SK-N-SH (cell line): ENCODE results near the gene PRKCA. TPM values are rescaled to one million over a fixed set of nuclear protein-coding genes. Genes with fewer than 3 reads are reported as not detected.
A peak's percentile ranks its signal among the peaks of the same experiment; 100 is the strongest.

Experiments
- CTCF ChIA-PET: fragments of 300-600, 350-600 bp; formaldehyde crosslinking; extraction: SDS; loops from one replicate; lab custom pipeline; 2021; lab: Yijun Ruan, JAX
- POLR2A ChIA-PET: fragments of 350-600 bp; sonication (Branson Sonifier 250); formaldehyde crosslinking; extraction: SDS; loops from one replicate; lab custom pipeline; 2020; ENCODE audit warnings: antibody characterized with exemption, inconsistent platforms; lab: Yijun Ruan, JAX
- DNase-seq: peaks from one replicate; pipeline ENCODE4 v3.0.0; 2012
- H2AFZ ChIP-seq: fragments of 200-600 bp; sonication (generic); 2 replicates; pipeline ENCODE4 v1.8.1; 2016; ENCODE audit warnings: antibody characterized with exemption, mild to moderate bottlenecking, low read depth
- H3F3A ChIP-seq: fragments of 200-600 bp; sonication (generic); replicated peaks from 2 replicates; pipeline ENCODE3; 2016; ENCODE audit warnings: antibody characterized with exemption, mild to moderate bottlenecking; ENCODE audit not compliant: insufficient read depth
- H3K27ac ChIP-seq, 2 experiments: fragments of 200-500 bp in 1 of 2; fragments of 200-600 bp in 1 of 2; sonication (Bioruptor generic) in 1 of 2; sonication (generic), shearing (Covaris generic) in 1 of 2; 2 replicates each; pipeline versions ENCODE4 v1.5.1 to v1.6.1; 2014 to 2016; ENCODE audit warnings: low read depth in 2 of 2, inconsistent platforms in 1 of 2, low read length in 1 of 2, mild to moderate bottlenecking in 1 of 2, mixed read lengths in 1 of 2
- H3K27me3 ChIP-seq: fragments of 200-600 bp; sonication (generic), shearing (Covaris generic); 2 replicates; pipeline ENCODE4 v1.6.1; 2016; ENCODE audit warnings: mixed run types; ENCODE audit not compliant: insufficient read depth
- H3K36me3 ChIP-seq, 2 experiments: fragments of 200-500 bp in 1 of 2; fragments of 200-600 bp in 1 of 2; sonication (Bioruptor generic) in 1 of 2; sonication (generic) in 1 of 2; replicated peaks in 1 of 2; 2 replicates each; pipeline versions ENCODE3 to v1.5.1; 2014 to 2016; ENCODE audit warnings: low read length in 1 of 2, mild to moderate bottlenecking in 1 of 2; ENCODE audit not compliant: insufficient read depth in 2 of 2, control insufficient read depth in 1 of 2
- H3K4me1 ChIP-seq, 2 experiments: fragments of 200-500 bp in 1 of 2; fragments of 200-600 bp in 1 of 2; sonication (Bioruptor generic) in 1 of 2; sonication (generic), shearing (Covaris generic) in 1 of 2; 2 replicates each; pipeline versions ENCODE4 v1.5.1 to v1.6.1; 2014 to 2016; ENCODE audit warnings: low read depth in 1 of 2, low read length in 1 of 2, mixed run types in 1 of 2; ENCODE audit not compliant: insufficient read depth in 2 of 2, control insufficient read depth in 1 of 2
- H3K4me2 ChIP-seq: fragments of 200-600 bp; sonication (generic), shearing (Covaris generic); 2 replicates; pipeline ENCODE4 v1.6.1; 2017; ENCODE audit warnings: mixed run types
- H3K4me3 ChIP-seq, 2 experiments: fragments of 200-500 bp in 1 of 2; fragments of 200-600 bp in 1 of 2; sonication (Bioruptor generic) in 1 of 2; sonication (generic), shearing (Covaris generic) in 1 of 2; 2 replicates each; pipeline versions ENCODE4 v1.5.1 to v1.8.1; 2014 to 2016; ENCODE audit warnings: low read depth in 2 of 2, inconsistent platforms in 1 of 2, low read length in 1 of 2, mild to moderate bottlenecking in 1 of 2, mixed read lengths in 1 of 2, moderate library complexity in 1 of 2
- H3K79me2 ChIP-seq: fragments of 200-600 bp; sonication (generic); 2 replicates; pipeline ENCODE4 v1.8.1; 2017; ENCODE audit warnings: mild to moderate bottlenecking; ENCODE audit not compliant: insufficient read depth
- H3K9ac ChIP-seq: fragments of 200-600 bp; sonication (generic); 2 replicates; pipeline ENCODE4 v1.6.1; 2017; ENCODE audit warnings: mixed run types
- H3K9me2 ChIP-seq: fragments of 200-600 bp; sonication (generic); 2 replicates; pipeline ENCODE4 v1.6.1; 2017; ENCODE audit warnings: mixed run types
- H3K9me3 ChIP-seq: fragments of 200-600 bp; sonication (generic); 2 replicates; pipeline ENCODE4 v1.6.1; 2017; ENCODE audit warnings: mixed run types, mild to moderate bottlenecking, moderate library complexity
- H4K20me1 ChIP-seq: fragments of 200-600 bp; sonication (generic); 2 replicates; pipeline ENCODE4 v1.6.1; 2017; ENCODE audit warnings: mild to moderate bottlenecking, mixed run types; ENCODE audit not compliant: insufficient read depth
- CHD2 ChIP-seq: fragments of 150-350 bp; IDR thresholded peaks from 2 replicates; pipeline ENCODE4 v1.6.1; 2018; ENCODE audit warnings: low read length; ENCODE audit not compliant: partially characterized antibody
- EP300 ChIP-seq, 2 experiments: IDR thresholded peaks; 2 replicates each; pipeline versions ENCODE4 v1.4.0 to v1.6.1; 2012; ENCODE audit warnings: borderline replicate concordance in 1 of 2, low read depth in 1 of 2, low read length in 1 of 2
- GATA2 ChIP-seq: sonication (generic); formaldehyde crosslinking; IDR thresholded peaks from 2 replicates; pipeline ENCODE4 v1.5.0; 2020; ENCODE audit warnings: mild to moderate bottlenecking, missing genetic modification reagents
- MEF2A ChIP-seq: IDR thresholded peaks from 2 replicates; pipeline ENCODE4 v1.4.0; 2012; ENCODE audit warnings: low read depth, borderline replicate concordance
- MXI1 ChIP-seq: IDR thresholded peaks from 2 replicates; pipeline ENCODE4 v1.6.1; 2012; ENCODE audit warnings: mild to moderate bottlenecking, low read depth, low read length, improper control_type of control experiment
- PBX3 ChIP-seq: IDR thresholded peaks from 2 replicates; pipeline ENCODE4; 2012
- POLR2AphosphoS5 ChIP-seq: IDR thresholded peaks from 2 replicates; pipeline ENCODE4 v1.6.1; 2012; ENCODE audit warnings: low read depth, low read length
- RCOR1 ChIP-seq: fragments of 150-350 bp; IDR thresholded peaks from 2 replicates; pipeline ENCODE4 v1.6.1; 2017; ENCODE audit warnings: antibody characterized with exemption, low read length
- RFX5 ChIP-seq: IDR thresholded peaks from 2 replicates; pipeline ENCODE4 v1.6.1; 2012; ENCODE audit warnings: mild to moderate bottlenecking, improper control_type of control experiment, low read length
- RXRA ChIP-seq: IDR thresholded peaks from 2 replicates; pipeline ENCODE4 v1.4.0; 2012; ENCODE audit warnings: low read depth, mild to moderate bottlenecking, borderline replicate concordance
- SIN3A ChIP-seq: IDR thresholded peaks from 2 replicates; pipeline ENCODE4 v1.6.1; 2012; ENCODE audit warnings: low read depth, mild to moderate bottlenecking, low read length, moderate library complexity, borderline replicate concordance
- SMC3 ChIP-seq: IDR thresholded peaks from 2 replicates; pipeline ENCODE4 v1.6.1; 2012; ENCODE audit warnings: low read depth, low read length, improper control_type of control experiment
- TAF1 ChIP-seq: IDR thresholded peaks from 2 replicates; pipeline ENCODE4 v1.6.1; 2012; ENCODE audit warnings: low read depth, mild to moderate bottlenecking, low read length, moderate library complexity, borderline replicate concordance
- WGBS: methylation state at CpG from one replicate; pipeline ENCODE4 v1.1.6; 2017; ENCODE audit warnings: low lambda C conversion rate; 5-methylcytosine and 5-hydroxymethylcytosine counted together
- polyA plus RNA-seq, 3 experiments: library from polyadenylated mRNA; depleted of rRNA; stranded (reverse); fragments of >200 nt; gene quantifications; 2 replicates each; pipeline ENCODE4 v1.2.3, GENCODE V29; 2012

Gene PRKCA
- polyA plus RNA-seq, 1 of the 3 experiments (the other 2 are of a cell fraction): 108 TPM

GRCh38 chr17:66663041-66663606, 360.7 kb downstream of the PRKCA start:
- H3K9me3 ChIP-seq: no peaks in the 10 kb centered on the region
- peaks cover 48% of the 10 kb centered on the region for H4K20me1 ChIP-seq
- H3K27me3 ChIP-seq: no peaks in the 10 kb centered on the region
- H3K9me2 ChIP-seq: no peaks in the 10 kb centered on the region
- TF ChIP-seq TAF1 (no peak), SMC3 (no peak; the same call in 1 of the 2 replicates), SIN3A (no peak), MEF2A (peak; percentile 62; the same call in 1 of the 2 replicates), RCOR1 (peak; percentile 80), EP300 (IDR thresholded peaks at IDR 0.05; ENCODE audit: borderline replicate concordance in 1 of 2, low read depth in 1 of 2, low read length in 1 of 2) (peak in 1 of 2 experiments; percentile 88; a peak in 2 of 4 replicates), CHD2 (peak; percentile 77), GATA2 (CRISPR knock-in tag) (peak; percentile 28; the same call in 1 of the 2 replicates), POLR2AphosphoS5 (no peak), MXI1 (peak; percentile 54; the same call in 1 of the 2 replicates), RFX5 (no peak)
- H3F3A ChIP-seq: no peaks in the 10 kb centered on the region
- peaks cover 12 to 30% of the 10 kb centered on the region in 2 experiments for H3K36me3 ChIP-seq
- ChIA-PET CTCF (interaction anchor here (0.7 to 3.0 kb wide), 12 partner anchors 9 to 462 kb away, joined by 3 to 16 read pairs (median 4); no protein-coding TSS in a partner anchor), POLR2A (interaction anchor here (1.0 to 1.3 kb wide), 3 partner anchors 15 to 472 kb away, joined by 3 to 4 read pairs (median 3); no protein-coding TSS in a partner anchor)
- peak overlapping the region; percentile 44 to 88; a peak in 3 of 4 replicates for H3K27ac ChIP-seq
- peak; percentile 83 for DNase-seq
- no peak overlapping the region for H3K4me3 ChIP-seq
- WGBS: 57% methylated on average over 12 of the region's 12 CpGs
- peaks cover 48% of the 10 kb centered on the region; the same call in 1 of the 2 replicates for H3K79me2 ChIP-seq
- H3K4me1 ChIP-seq: peaks cover 9 to 37% of the 10 kb centered on the region in 2 experiments; a peak in 3 of 4 replicates
- no peak overlapping the region for H2AFZ ChIP-seq
- no peak overlapping the region for H3K9ac ChIP-seq
- no peak overlapping the region for H3K4me2 ChIP-seq

- H3K4me2 ChIP-seq: no peak overlapping the region
- H3K9me2 ChIP-seq: no peaks in the 10 kb centered on the region
- WGBS: 97% methylated on average over 4 of the region's 4 CpGs
- H3K4me1 ChIP-seq: peaks cover 9 to 37% of the 10 kb centered on the region in 2 experiments; a peak in 3 of 4 replicates
- H3K9me3 ChIP-seq: no peaks in the 10 kb centered on the region
- H3K27me3 ChIP-seq: no peaks in the 10 kb centered on the region
- H2AFZ ChIP-seq: no peak overlapping the region
- TF ChIP-seq RCOR1 (no peak), GATA2 (CRISPR knock-in tag) (no peak), RXRA (no peak), PBX3 (no peak)
- TF ChIP-seq, all 33 proteins: peak for 0
- no peak overlapping the region for H3K4me3 ChIP-seq
- peaks cover 6% of the 10 kb centered on the region for H3F3A ChIP-seq
- H3K9ac ChIP-seq: no peak overlapping the region
- peaks cover 2 to 30% of the 10 kb centered on the region in 2 experiments for H3K36me3 ChIP-seq
- H3K27ac ChIP-seq: peak overlapping the region in 1 of 2 experiments; percentile 36; a peak in 1 of 4 replicates
- ChIA-PET CTCF (interaction anchor here (0.6 to 3.0 kb wide), 4 partner anchors 10 to 674 kb away, joined by 3 to 13 read pairs (median 6); no protein-coding TSS in a partner anchor), POLR2A (no interaction called here)
- peaks cover 46% of the 10 kb centered on the region; the same call in 1 of the 2 replicates for H3K79me2 ChIP-seq
- peaks cover 48% of the 10 kb centered on the region for H4K20me1 ChIP-seq
- no peak for DNase-seq
Measured at GRCh38 chr17:66664336-66664735, 361.9 kb downstream of the PRKCA start.
